Measurements from ENCODE around the gene LTBP2. TPM values are rescaled to one million over a fixed set of nuclear protein-coding genes. Genes with fewer than 3 reads are reported as not detected.
A peak's percentile ranks its signal among the peaks of the same experiment; 100 is the strongest.

LTBP2 gene
- total RNA-seq, 1 donor = 157 TPM

- no peak for DNase-seq (ENCODE audit: low read depth)
- TF ChIP-seq CTCF (IDR thresholded peaks at IDR 0.05; ENCODE audit: insufficient read depth, low read length) = no peak
- H3K4me3 ChIP-seq (ENCODE audit: low read depth, low read length) = no peak overlapping the region
These were observed 27.1 kb downstream of the LTBP2 start for GRCh38 chr14:74584951-74585350.

DNA sequence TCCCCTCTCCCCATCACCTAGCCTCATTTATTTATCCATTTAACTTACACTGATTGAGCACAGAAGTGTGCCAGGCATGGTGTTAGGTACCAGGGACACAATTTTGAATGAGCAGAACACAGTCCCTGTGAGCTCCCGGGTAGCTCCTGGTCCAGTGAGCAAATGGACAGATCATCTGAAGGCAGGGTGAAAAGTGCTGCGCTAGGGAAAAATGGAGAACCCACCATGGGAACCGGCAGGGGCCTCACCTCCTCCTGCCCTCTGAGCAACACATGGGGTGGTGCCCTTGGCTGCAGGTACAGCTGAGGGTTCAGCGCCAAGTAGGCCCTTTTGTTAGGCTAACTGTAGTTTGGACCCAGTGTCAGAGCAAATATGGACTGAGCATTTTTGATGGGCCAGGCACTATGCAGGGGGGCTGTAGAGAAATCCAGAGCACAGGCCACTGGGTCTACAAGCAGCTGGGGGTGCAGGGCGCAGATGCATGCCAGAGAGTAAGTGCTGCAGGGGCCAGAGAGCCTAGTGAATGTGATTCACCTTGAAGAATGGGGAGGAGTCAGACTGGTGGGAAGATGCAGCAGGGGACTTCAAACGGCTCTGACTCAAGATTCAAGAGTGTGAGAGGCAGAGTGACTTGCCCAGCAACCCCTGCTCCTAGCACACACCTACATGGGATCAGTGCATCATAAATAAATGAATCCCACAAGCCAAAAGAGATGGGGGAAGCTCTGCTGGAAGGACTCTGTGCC is 28.2 kb downstream of the LTBP2 start:
- peak; percentile 48 for DNase-seq (ENCODE audit: low read depth)
- no peak for TF ChIP-seq CTCF (IDR thresholded peaks at IDR 0.05; ENCODE audit: insufficient read depth, low read length)
- no peak overlapping the region for H3K4me3 ChIP-seq (ENCODE audit: low read depth, low read length)

GRCh38 chr14:74582910-74583581 is 29.0 kb downstream of the LTBP2 start:
- TF ChIP-seq CTCF (IDR thresholded peaks at IDR 0.05; ENCODE audit: insufficient read depth, low read length) = no peak
- H3K4me3 ChIP-seq (ENCODE audit: low read depth, low read length) = no peak overlapping the region
- peak; percentile 75 for DNase-seq (ENCODE audit: low read depth)

GRCh38 chr14:74580275-74580672 is 31.8 kb downstream of the LTBP2 start:
- no peak for TF ChIP-seq CTCF (IDR thresholded peaks at IDR 0.05; ENCODE audit: insufficient read depth, low read length)
- DNase-seq (ENCODE audit: low read depth) = no peak
- no peak overlapping the region for H3K4me3 ChIP-seq (ENCODE audit: low read depth, low read length)

GRCh38 chr14:74579447-74580274 is 32.4 kb downstream of the LTBP2 start:
- peak; percentile 89 for DNase-seq (ENCODE audit: low read depth)
- H3K4me3 ChIP-seq (ENCODE audit: low read depth, low read length) = no peak overlapping the region
- TF ChIP-seq CTCF (IDR thresholded peaks at IDR 0.05; ENCODE audit: insufficient read depth, low read length) = no peak

DNA sequence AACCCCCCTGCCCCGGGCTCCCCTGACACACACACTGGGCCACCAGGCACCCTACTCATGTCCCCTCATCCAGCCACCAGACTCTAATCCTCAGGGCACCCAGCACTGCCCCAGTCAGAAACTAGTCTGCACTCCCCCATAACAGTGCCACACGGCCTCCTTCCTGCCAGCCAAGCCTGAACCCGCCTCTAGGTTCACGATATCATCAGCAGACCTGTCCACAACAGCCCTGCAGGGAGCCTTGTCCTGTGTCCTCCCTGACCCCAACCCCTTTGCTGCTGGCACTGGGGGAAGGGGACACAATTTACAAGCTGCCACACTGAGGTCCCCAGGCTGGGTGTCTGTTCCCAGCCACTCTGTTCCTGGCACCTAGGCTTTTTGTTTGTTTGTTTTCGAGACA is 33.6 kb downstream of the LTBP2 start:
- no peak for DNase-seq (ENCODE audit: low read depth)
- no peak overlapping the region for H3K4me3 ChIP-seq (ENCODE audit: low read depth, low read length)
- no peak for TF ChIP-seq CTCF (IDR thresholded peaks at IDR 0.05; ENCODE audit: insufficient read depth, low read length)

Measured in fibroblast of the aortic adventitia (primary cell).